ENCODE measurements around the gene FAM24B. TPM values are rescaled to one million over a fixed set of nuclear protein-coding genes. Genes with fewer than 3 reads are reported as not detected.

FAM24B gene
- total and polyA plus RNA-seq, 2 experiments from 2014 or later = 6.5 to 14.5 TPM

GRCh38 chr10:122821808-122822207 is 57.6 kb downstream of the FAM24B start (continued):
- TF ChIP-seq ZNF462 (CRISPR knock-in tag; IDR thresholded peaks at IDR 0.05) = no peak
- no peak for TF ChIP-seq JUNB (IDR thresholded peaks at IDR 0.05; ENCODE audit: unreplicated experiment)
- TF ChIP-seq ZNF331 (CRISPR knock-in tag; IDR thresholded peaks at IDR 0.05; ENCODE audit: low read depth) = no peak
- TF ChIP-seq ETS1 (IDR thresholded peaks at IDR 0.05) = no peak
- TF ChIP-seq ZNF114 (CRISPR knock-in tag; IDR thresholded peaks at IDR 0.05) = no peak
- no peak for TF ChIP-seq NANOG (IDR thresholded peaks at IDR 0.05; ENCODE audit: borderline replicate concordance)
- no peak for TF ChIP-seq CREB1 (CRISPR knock-in tag; IDR thresholded peaks at IDR 0.05; ENCODE audit: low read depth)
- TF ChIP-seq POLR2AphosphoS5 (IDR thresholded peaks at IDR 0.05; ENCODE audit: low read depth) = no peak
- TF ChIP-seq CTCF (conservative IDR thresholded peaks at IDR 0.05; ENCODE audit: low read depth in 2 of 2) = no peak

Data from GM23338 (cell line).